Tibial nerve (tissue), 4 donors: ENCODE data around the gene TAS2R10. TPM values are rescaled to one million over a fixed set of nuclear protein-coding genes. Genes with fewer than 3 reads are reported as not detected.

Experiments used
- DNase-seq, 2 donors: peaks; one replicate each; pipeline ENCODE4 v3.0.0-alpha.2; 2019; ENCODE audit warnings: low spot score in 2 of 2
- H3K27ac ChIP-seq, 4 donors: fragments of 200-600 bp; sonication (generic) in 3 of 4; one replicate each; pipeline ENCODE4 v1.5.1; 2017 to 2019; ENCODE audit warnings: mild to moderate bottlenecking in 1 of 4
- H3K27me3 ChIP-seq, 2 donors: fragments of 200-600 bp; sonication (generic) in 1 of 2; one replicate each; pipeline versions ENCODE4 v1.5.1 to v1.6.0; 2017 to 2019
- H3K36me3 ChIP-seq, 3 donors: fragments of 200-600 bp; sonication (generic); one replicate each; pipeline ENCODE4 v1.5.1; 2018 to 2019
- H3K4me1 ChIP-seq, 4 donors: fragments of 200-600 bp; sonication (generic) in 3 of 4; one replicate each; pipeline ENCODE4 v1.5.1; 2017 to 2019
- H3K4me3 ChIP-seq, 4 donors: fragments of 200-600 bp; sonication (generic) in 3 of 4; one replicate each; pipeline ENCODE4 v1.5.1; 2017 to 2019; ENCODE audit warnings: mild to moderate bottlenecking in 1 of 4, moderate library complexity in 1 of 4
- H3K9me3 ChIP-seq, 4 donors: fragments of 200-600 bp; sonication (generic) in 3 of 4; one replicate each; pipeline ENCODE4 v1.5.1; 2017 to 2019
- EP300 ChIP-seq, 2 donors: sonication (generic); formaldehyde crosslinking; IDR thresholded peaks; one replicate each; pipeline ENCODE4 v1.6.1; 2017; ENCODE audit warnings: antibody characterized with exemption in 2 of 2, mild to moderate bottlenecking in 1 of 2
- POLR2A ChIP-seq, 2 donors: fragments of 450-650 bp; IDR thresholded peaks; one replicate each; pipeline ENCODE4 v1.6.1; 2017; ENCODE audit warnings: antibody characterized with exemption in 2 of 2, mild to moderate bottlenecking in 2 of 2, moderate library complexity in 2 of 2
- WGBS, 2 donors: methylation state at CpG; one replicate each; pipeline ENCODE4 v1.1.5; 2018; 5-methylcytosine and 5-hydroxymethylcytosine counted together
- small RNA-seq: library from RNA; depleted of rRNA; stranded (forward); fragments of <200 nt; gene quantifications from one replicate; pipeline ENCODE3, GENCODE V24; 2016
- total RNA-seq, 4 donors: library from RNA; depleted of rRNA; stranded (reverse); fragments of >200 nt; gene quantifications; one replicate each; pipeline ENCODE4 v1.1.0, GENCODE V29; 2016
- TF ChIP-seq, protein P1 (sequence below), 5 experiments: fragments of 200-600 bp in 3 of 5; fragments of 450-650 bp in 2 of 5; sonication (generic) in 3 of 5; IDR thresholded peaks; one replicate each; pipeline ENCODE4 v1.5.1; 2016 to 2019; ENCODE audit warnings: antibody characterized with exemption in 5 of 5, mild to moderate bottlenecking in 3 of 5, moderate library complexity in 2 of 5

Gene TAS2R10
- total RNA-seq, 4 donors from 2014 or later = 0.59 to 1.7 (median 1.5) TPM; not detected in 1

DNA sequence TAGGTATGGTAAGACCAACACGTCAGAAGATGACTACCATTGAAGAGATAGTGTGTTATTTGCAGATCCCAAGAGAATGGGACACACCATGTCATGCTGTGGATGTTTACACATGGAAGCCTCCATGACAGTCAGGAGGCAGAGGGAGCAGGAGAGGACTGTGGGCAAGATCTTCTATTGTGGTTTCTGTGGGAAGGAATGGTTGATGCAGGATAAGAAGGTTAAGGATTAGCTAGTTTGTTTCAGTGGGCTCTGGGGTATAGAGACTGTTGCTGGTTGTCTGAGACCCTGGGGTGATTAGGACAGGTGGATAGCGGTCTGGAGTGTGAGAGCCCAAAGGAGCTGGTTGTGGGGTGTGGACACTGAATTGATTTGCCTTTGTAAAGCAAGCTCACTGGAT lies 47.1 kb downstream of the TAS2R10 start:
- no peak overlapping the region for H3K4me3 ChIP-seq
- H3K36me3 ChIP-seq = no peaks in the 10 kb centered on the region
- 87 to 90% methylated on average over 2 of the region's 2 CpGs for WGBS, 2 donors
- H3K9me3 ChIP-seq = no peaks in the 10 kb centered on the region
- DNase-seq = no peak
- H3K4me1 ChIP-seq = no peaks in the 10 kb centered on the region
- no peak overlapping the region for H3K27ac ChIP-seq
- TF ChIP-seq, protein P1, sequence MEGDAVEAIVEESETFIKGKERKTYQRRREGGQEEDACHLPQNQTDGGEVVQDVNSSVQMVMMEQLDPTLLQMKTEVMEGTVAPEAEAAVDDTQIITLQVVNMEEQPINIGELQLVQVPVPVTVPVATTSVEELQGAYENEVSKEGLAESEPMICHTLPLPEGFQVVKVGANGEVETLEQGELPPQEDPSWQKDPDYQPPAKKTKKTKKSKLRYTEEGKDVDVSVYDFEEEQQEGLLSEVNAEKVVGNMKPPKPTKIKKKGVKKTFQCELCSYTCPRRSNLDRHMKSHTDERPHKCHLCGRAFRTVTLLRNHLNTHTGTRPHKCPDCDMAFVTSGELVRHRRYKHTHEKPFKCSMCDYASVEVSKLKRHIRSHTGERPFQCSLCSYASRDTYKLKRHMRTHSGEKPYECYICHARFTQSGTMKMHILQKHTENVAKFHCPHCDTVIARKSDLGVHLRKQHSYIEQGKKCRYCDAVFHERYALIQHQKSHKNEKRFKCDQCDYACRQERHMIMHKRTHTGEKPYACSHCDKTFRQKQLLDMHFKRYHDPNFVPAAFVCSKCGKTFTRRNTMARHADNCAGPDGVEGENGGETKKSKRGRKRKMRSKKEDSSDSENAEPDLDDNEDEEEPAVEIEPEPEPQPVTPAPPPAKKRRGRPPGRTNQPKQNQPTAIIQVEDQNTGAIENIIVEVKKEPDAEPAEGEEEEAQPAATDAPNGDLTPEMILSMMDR (IDR thresholded peaks at IDR 0.05) = no peak
- no peak for TF ChIP-seq POLR2A (IDR thresholded peaks at IDR 0.05)
- no peak for TF ChIP-seq EP300 (IDR thresholded peaks at IDR 0.05)
- H3K27me3 ChIP-seq = no peaks in the 10 kb centered on the region

Small RNAs within 50 kb of the gene (small RNA-seq; reads per million reads assigned to genes)
- gene PRR4 = not detected

Other genes with a start within 250 kb of the TAS2R10 start
- gene MAGOHB, start 212.7 kb downstream of the TAS2R10 start, total RNA-seq = 10 to 100 TPM in 3 of 4 donors, 1 to 10 TPM in 1; 6.5 to 24.5 (median 17.1) TPM
- gene STYK1, start 152.3 kb downstream of the TAS2R10 start, total RNA-seq = under 1 TPM in 1 of 4 donors, not detected in 3; 0.44 TPM
- gene YBX3, start 103.0 kb downstream of the TAS2R10 start, total RNA-seq = 100 to 1,000 TPM; 264 to 714 (median 382) TPM
- 1 to 10 TPM in 1 of 4 donors, not detected in 3; 1.5 TPM for gene TAS2R7, start 23.7 kb downstream of the TAS2R10 start, total RNA-seq
- not detected for gene TAS2R8, start 19.1 kb downstream of the TAS2R10 start, total RNA-seq
- not detected for gene TAS2R9, start 16.2 kb downstream of the TAS2R10 start, total RNA-seq
- 10 to 100 TPM in 1 of 4 donors, 1 to 10 TPM in 3; 2.2 to 11.4 (median 6.2) TPM for gene PRR4, start 23.1 kb upstream of the TAS2R10 start, total RNA-seq
- 10 to 100 TPM; 45.1 to 54.3 (median 52.4) TPM for gene PRH1, start 57.9 kb upstream of the TAS2R10 start, total RNA-seq
- gene TAS2R13, start 83.2 kb upstream of the TAS2R10 start, total RNA-seq = 10 to 100 TPM in 1 of 4 donors, 1 to 10 TPM in 3; 1.8 to 11.6 (median 3.0) TPM
- 10 to 100 TPM in 1 of 4 donors, 1 to 10 TPM in 1, not detected in 2; 2.0 to 14.4 TPM for gene PRH2, start 102.9 kb upstream of the TAS2R10 start, total RNA-seq
- 1 to 10 TPM; 2.0 to 6.3 (median 5.8) TPM for gene TAS2R14, start 112.9 kb upstream of the TAS2R10 start, total RNA-seq
- 1 to 10 TPM in 3 of 4 donors, under 1 TPM in 1; 0.84 to 5.1 (median 2.5) TPM for gene TAS2R50, start 160.6 kb upstream of the TAS2R10 start, total RNA-seq
- gene TAS2R20, start 171.9 kb upstream of the TAS2R10 start, total RNA-seq = 1 to 10 TPM; 1.4 to 8.4 (median 5.9) TPM
- gene TAS2R19, start 196.3 kb upstream of the TAS2R10 start, total RNA-seq = 10 to 100 TPM in 2 of 4 donors, 1 to 10 TPM in 2; 7.3 to 14.9 (median 9.9) TPM
- gene TAS2R31, start 205.0 kb upstream of the TAS2R10 start, total RNA-seq = 10 to 100 TPM; 10.3 to 17.3 (median 12.0) TPM
- gene TAS2R46, start 235.9 kb upstream of the TAS2R10 start, total RNA-seq = 10 to 100 TPM in 1 of 4 donors, 1 to 10 TPM in 3; 1.5 to 12.6 (median 1.8) TPM